HepG2 (cell line): ENCODE results near the gene GALNT1. TPM values are rescaled to one million over a fixed set of nuclear protein-coding genes. Genes with fewer than 3 reads are reported as not detected.

ENCODE experiments used
- ATAC-seq: fragments of 200-7000 bp; cut with Tn5 transposase; 3 replicates; pipeline ENCODE4 v1.9.1; 2020; ENCODE audit warnings: mild to moderate bottlenecking, moderate library complexity
- BruUV-seq: library from RNA; stranded (reverse); fragments of 400-500 nt; replicated peaks from 2 replicates; lab custom pipeline; 2021; lab: Mats Ljungman, UMichigan
- CTCF ChIA-PET: fragments of 300-600 bp; formaldehyde crosslinking; extraction: SDS; loops from one replicate; lab custom pipeline; 2021; ENCODE audit warnings: low total read pairs, inconsistent platforms, low intra/inter-chr PET ratio; lab: Yijun Ruan, JAX
- POLR2A ChIA-PET: fragments of 350-600 bp; sonication (Branson Sonifier 250); formaldehyde crosslinking; loops from one replicate; lab custom pipeline; 2020; ENCODE audit warnings: antibody characterized with exemption, inconsistent platforms; lab: Yijun Ruan, JAX
- DNase-seq: peaks from one replicate; pipeline ENCODE4 v3.0.0-alpha.2; 2015; ENCODE audit warnings: low spot score
- FAIRE-seq: peaks from 3 replicates; lab custom pipeline; 2011; peaks lifted over from hg19 to GRCh38; lab: Jason Lieb, UNC
- H2AFZ ChIP-seq: one replicate; pipeline ENCODE4 v1.6.1; 2011; ENCODE audit warnings: low read length, inconsistent platforms
- H3K27ac ChIP-seq: fragments of 300-600 bp; 3 replicates; pipeline ENCODE4 v1.8.0; 2011; ENCODE audit warnings: mixed run types, mild to moderate bottlenecking, mixed read lengths, low read length, inconsistent platforms; ENCODE audit not compliant: insufficient read depth; ENCODE audit errors: extremely low read length
- H3K27me3 ChIP-seq, 2 experiments: fragments of 200-600 bp in 1 of 2; 2 replicates in 1 of 2; 3 replicates in 1 of 2; pipeline versions ENCODE4 v1.6.0 to v1.8.0; 2011; ENCODE audit warnings: low read length in 2 of 2, mild to moderate bottlenecking in 2 of 2, moderate library complexity in 2 of 2, inconsistent platforms in 1 of 2; ENCODE audit not compliant: insufficient read depth in 2 of 2, control insufficient read depth in 1 of 2
- H3K36me3 ChIP-seq, 2 experiments: fragments of 200-600 bp in 1 of 2; replicated peaks in 1 of 2; 2 replicates in 1 of 2; 3 replicates in 1 of 2; pipeline versions ENCODE4 v1.5.1 to v1.8.0; 2011; ENCODE audit warnings: low read length in 2 of 2, inconsistent platforms in 1 of 2; ENCODE audit not compliant: insufficient read depth in 2 of 2, control insufficient read depth in 1 of 2
- H3K4me1 ChIP-seq: 2 replicates; pipeline ENCODE4 v1.5.1; 2012; ENCODE audit warnings: low read length, inconsistent platforms; ENCODE audit not compliant: insufficient read depth
- H3K4me2 ChIP-seq: 2 replicates; pipeline ENCODE4 v1.6.0; 2011; ENCODE audit warnings: low read depth, low read length, inconsistent platforms
- H3K4me3 ChIP-seq, 3 experiments: fragments of 200-600 bp in 1 of 3; sonication (generic), shearing (Covaris generic) in 1 of 3; replicated peaks in 1 of 3; 2 replicates each; pipeline ENCODE4 v1.5.1; 2011 to 2016; ENCODE audit warnings: low read length in 3 of 3, inconsistent platforms in 2 of 3, low read depth in 2 of 3, mild to moderate bottlenecking in 2 of 3, control low read depth in 1 of 3, mixed read lengths in 1 of 3; ENCODE audit not compliant: insufficient read depth in 1 of 3
- H3K79me2 ChIP-seq: one replicate; pipeline ENCODE4 v1.6.1; 2011; ENCODE audit warnings: low read length, inconsistent platforms; ENCODE audit not compliant: insufficient read depth
- H3K9ac ChIP-seq: 2 replicates; pipeline ENCODE4 v1.6.0; 2011; ENCODE audit warnings: mild to moderate bottlenecking, low read depth, low read length, inconsistent platforms; ENCODE audit not compliant: insufficient read depth
- H3K9me3 ChIP-seq: 2 replicates; pipeline ENCODE4 v1.5.1; 2012; ENCODE audit warnings: mild to moderate bottlenecking, low read length
- H4K20me1 ChIP-seq: 2 replicates; pipeline ENCODE4 v1.6.0; 2011; ENCODE audit warnings: inconsistent platforms, mild to moderate bottlenecking, low read length, moderate library complexity; ENCODE audit not compliant: insufficient read depth
- KDM5A ChIP-seq: fragments of 200-600 bp; sonication (generic); IDR thresholded peaks from 2 replicates; pipeline ENCODE4 v1.7.0; 2018; ENCODE audit warnings: antibody characterized with exemption, mild to moderate bottlenecking, low read length, borderline replicate concordance
- MTERF4 ChIP-seq: sonication (generic); formaldehyde crosslinking; IDR thresholded peaks from 2 replicates; pipeline ENCODE4 v1.8.0; 2023; ENCODE audit warnings: mild to moderate bottlenecking, missing genetic modification reagents
- RERE ChIP-seq: IDR thresholded peaks from 2 replicates; pipeline ENCODE4 v1.6.1; 2016; ENCODE audit warnings: low read depth, missing genetic modification reagents, missing compliant biosample characterization
- RXRB ChIP-seq: IDR thresholded peaks from 2 replicates; pipeline ENCODE4 v1.6.1; 2016; ENCODE audit warnings: borderline replicate concordance, missing genetic modification reagents, missing compliant biosample characterization
- ZBTB38 ChIP-seq: sonication (generic); formaldehyde crosslinking; IDR thresholded peaks from 2 replicates; pipeline ENCODE4 v1.5.1; 2020; ENCODE audit warnings: mild to moderate bottlenecking, missing genetic modification reagents
- ZFP36 ChIP-seq: fragments of 150-350 bp; IDR thresholded peaks from 2 replicates; pipeline ENCODE4 v1.6.1; 2018; ENCODE audit warnings: borderline replicate concordance, low read length, low read depth; ENCODE audit not compliant: partially characterized antibody
- ZNF264 ChIP-seq: sonication (generic); formaldehyde crosslinking; IDR thresholded peaks from 2 replicates; pipeline ENCODE4 v1.4.0; 2020; ENCODE audit warnings: missing genetic modification reagents
- ZNF512 ChIP-seq: sonication (generic); formaldehyde crosslinking; IDR thresholded peaks from 2 replicates; pipeline ENCODE4 v1.4.0; 2020; ENCODE audit warnings: mild to moderate bottlenecking, missing genetic modification reagents
- ZNF660 ChIP-seq: sonication (generic); formaldehyde crosslinking; IDR thresholded peaks from 2 replicates; pipeline ENCODE4 v1.5.1; 2020; ENCODE audit warnings: mild to moderate bottlenecking, low read depth, missing genetic modification reagents, borderline replicate concordance
- ZNF720 ChIP-seq: sonication (generic); formaldehyde crosslinking; IDR thresholded peaks from 2 replicates; pipeline ENCODE4 v1.4.0; 2020; ENCODE audit warnings: missing genetic modification reagents
- ZNF772 ChIP-seq: sonication (generic); formaldehyde crosslinking; IDR thresholded peaks from 2 replicates; pipeline ENCODE4 v1.5.0; 2020; ENCODE audit warnings: mild to moderate bottlenecking, missing genetic modification reagents
- ZNF775 ChIP-seq: sonication (generic); formaldehyde crosslinking; IDR thresholded peaks from 2 replicates; pipeline ENCODE4 v1.4.0; 2020; ENCODE audit warnings: missing genetic modification reagents, mild to moderate bottlenecking, moderate library complexity, borderline replicate concordance
- ZNF777 ChIP-seq: sonication (generic); formaldehyde crosslinking; IDR thresholded peaks from 2 replicates; pipeline ENCODE4 v1.4.0; 2020; ENCODE audit warnings: missing genetic modification reagents
- WGBS: methylation state at CpG from one replicate; pipeline ENCODE4 v1.1.6; 2017; ENCODE audit warnings: low lambda C conversion rate; 5-methylcytosine and 5-hydroxymethylcytosine counted together
- in situ Hi-C: cut with HindIII; loops from 2 replicates; pipeline ENCODE4 v1.10.0; 2017; ENCODE audit warnings: low pct_unique_long_range_greater_than_20kb; ENCODE audit not compliant: extremely low pct_ligation_motif_present
- intact Hi-C: fragments of 100-400 bp; cut with micrococcal nuclease; formaldehyde crosslinking; loops from one replicate; pipeline ENCODE4 v1.10.0; 2022; ENCODE audit not compliant: unreplicated experiment
- polyA plus RNA-seq, 8 experiments: library from polyadenylated mRNA; depleted of rRNA in 3 of 8; stranded (reverse) in 7 of 8; unstranded in 1 of 8; fragments of >200 nt; fragmentation: Illumina TruSeq in 4 of 8; extraction: Trizol in 4 of 8; gene quantifications; 2 replicates each; pipeline versions ENCODE4 v1.2.1 to v1.2.3, GENCODE V29; 2011 to 2016; ENCODE audit warnings: low read depth in 4 of 8, missing spikeins in 1 of 8, mixed read lengths in 1 of 8; ENCODE audit not compliant: insufficient read depth in 1 of 8
- total RNA-seq, 5 experiments: library from RNA; depleted of rRNA; stranded (reverse); fragments of >200 nt; fragmentation: Illumina TruSeq; extraction: Trizol; gene quantifications; 2 replicates each; pipeline ENCODE4 v1.2.3, GENCODE V29; 2016; ENCODE audit warnings: low read depth in 1 of 5

GALNT1 gene
- total and polyA plus RNA-seq, 2 of the 13 experiments (the other 11 are each of a cell fraction or from before 2014, with no cell fraction given) = 41.1 to 100 TPM

GRCh38 chr18:35573531-35573930, 8.0 kb upstream of the GALNT1 start:
- no peaks in the 10 kb centered on the region for H3K4me1 ChIP-seq
- intact Hi-C loops (no loop called here), in situ Hi-C loops (no loop called here)
- H3K9me3 ChIP-seq = no peaks in the 10 kb centered on the region
- CTCF ChIA-PET = no interaction called here
- H2AFZ ChIP-seq = no peak overlapping the region
- WGBS = 48% methylated on average over 2 of the region's 2 CpGs
- peaks cover 0 to 4% of the 10 kb centered on the region in 2 experiments; a peak in 1 of 5 replicates for H3K27me3 ChIP-seq
- ATAC-seq (no peak), FAIRE-seq (no peak), DNase-seq (no peak)
- no peaks in the 10 kb centered on the region for H3K36me3 ChIP-seq
- TF ChIP-seq KDM5A = no peak
- TF ChIP-seq ZNF660 = no peak
- TF ChIP-seq ZNF264 (CRISPR knock-in tag) = no peak
- no peak for TF ChIP-seq ZNF777 (CRISPR knock-in tag)
- no peak for TF ChIP-seq ZBTB38 (CRISPR knock-in tag)
- no peak for TF ChIP-seq RERE (CRISPR knock-in tag)
- no peak for TF ChIP-seq MTERF4
- TF ChIP-seq ZNF720 (CRISPR knock-in tag) = no peak
- no peak for TF ChIP-seq ZNF772 (CRISPR knock-in tag)
- TF ChIP-seq RXRB (CRISPR knock-in tag) = no peak
- no peak for TF ChIP-seq ZNF512 (CRISPR knock-in tag)
- TF ChIP-seq ZFP36 = no peak
- TF ChIP-seq ZNF775 (CRISPR knock-in tag) = no peak
- no peak overlapping the region for H3K27ac ChIP-seq
- H3K9ac ChIP-seq = no peak overlapping the region
- no peak overlapping the region for H3K4me3 ChIP-seq
- no peaks in the 10 kb centered on the region for H4K20me1 ChIP-seq
- no peaks in the 10 kb centered on the region for H3K79me2 ChIP-seq
- H3K4me2 ChIP-seq = no peak overlapping the region
- POLR2A ChIA-PET = no interaction called here
- no TSS peak for BruUV-seq
